NOMO-1 treated with DMSO at 0.1 percent for 48 hours (cell line): ENCODE measurements around the gene MYBBP1A.

Experiments
- DNase-seq: peaks from one replicate; lab custom pipeline; 2025; ENCODE audit not compliant: unreplicated experiment; lab: John Stamatoyannopoulos, UW

Gene MYBBP1A

DNA sequence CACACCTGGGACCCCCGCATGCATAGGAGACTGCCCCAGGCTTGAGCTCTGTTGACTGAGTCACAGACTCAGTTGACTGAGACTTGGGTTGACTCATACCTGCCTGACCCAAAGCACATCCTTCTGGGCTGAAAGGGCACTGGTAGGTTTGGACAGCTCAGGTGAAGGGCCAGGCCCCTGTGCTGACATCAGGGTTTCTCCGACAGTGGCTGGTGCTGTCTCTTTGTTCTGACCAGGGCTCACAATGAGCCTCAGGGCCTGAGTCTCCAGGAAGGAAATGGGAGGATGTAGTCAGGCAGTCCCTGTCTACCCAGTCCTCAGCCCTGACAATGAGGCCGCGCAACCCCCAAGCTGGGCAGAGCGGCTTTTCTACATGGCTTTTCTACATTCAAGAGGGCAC lies 50.0 kb downstream of the MYBBP1A start:
- DNase-seq, result no peak

DNA sequence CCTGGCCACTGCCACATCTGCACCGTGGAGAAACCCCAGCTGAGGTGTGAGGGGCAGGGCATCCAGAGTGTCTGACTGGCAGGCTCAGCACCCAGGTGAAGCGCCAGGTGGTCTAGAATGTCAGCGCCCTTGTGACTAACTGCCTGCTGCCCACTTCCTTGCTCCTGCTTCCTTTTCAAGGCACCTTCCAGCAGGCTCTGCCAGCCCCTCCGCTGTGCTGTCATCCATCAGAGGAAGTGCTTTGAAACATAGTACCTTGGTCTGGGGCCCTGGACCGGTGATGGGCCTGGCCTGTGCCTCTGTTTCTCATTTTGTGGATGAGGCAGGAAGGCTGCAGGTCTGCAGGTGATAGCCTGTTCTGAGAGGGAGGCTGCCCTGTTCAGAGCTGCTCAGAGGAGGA lies 51.0 kb downstream of the MYBBP1A start:
- no peak for DNase-seq

DNA sequence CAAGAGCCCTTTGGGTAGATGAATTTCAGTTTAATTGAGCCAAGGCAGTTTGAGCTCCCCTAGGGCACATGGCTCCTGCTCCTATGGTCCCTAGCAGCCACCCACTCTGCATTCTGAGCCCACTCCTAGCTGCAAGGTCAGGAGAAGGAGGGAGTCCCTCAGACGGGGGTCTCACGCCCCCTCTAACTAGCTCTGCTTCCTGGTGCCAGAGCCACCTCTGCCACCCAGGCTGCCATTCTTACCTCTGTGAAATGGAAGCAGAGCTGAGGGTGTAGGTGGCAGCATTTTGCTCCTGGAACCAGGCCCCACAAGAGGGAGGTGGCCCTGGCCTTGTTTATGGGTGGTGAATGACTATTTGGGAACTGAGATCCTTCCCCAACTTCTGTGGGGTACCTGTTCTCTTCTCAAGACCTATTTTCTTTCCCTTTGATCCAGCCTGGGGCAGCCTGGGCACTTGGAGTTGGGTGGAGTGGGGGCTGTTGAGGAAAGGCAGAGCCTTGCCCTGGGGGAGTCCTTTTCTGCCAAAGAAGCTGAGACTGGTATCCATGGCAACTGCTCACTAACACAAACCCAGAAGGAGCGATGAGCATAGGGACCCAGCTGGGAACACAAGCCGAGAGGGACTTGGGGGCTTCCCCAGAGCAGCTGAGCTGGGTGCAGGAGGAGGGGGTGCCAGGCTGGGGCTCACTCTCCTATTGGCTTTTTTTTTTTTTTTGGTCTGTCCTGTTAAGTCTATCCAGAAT lies 51.7 kb downstream of the MYBBP1A start:
- no peak for DNase-seq

DNA sequence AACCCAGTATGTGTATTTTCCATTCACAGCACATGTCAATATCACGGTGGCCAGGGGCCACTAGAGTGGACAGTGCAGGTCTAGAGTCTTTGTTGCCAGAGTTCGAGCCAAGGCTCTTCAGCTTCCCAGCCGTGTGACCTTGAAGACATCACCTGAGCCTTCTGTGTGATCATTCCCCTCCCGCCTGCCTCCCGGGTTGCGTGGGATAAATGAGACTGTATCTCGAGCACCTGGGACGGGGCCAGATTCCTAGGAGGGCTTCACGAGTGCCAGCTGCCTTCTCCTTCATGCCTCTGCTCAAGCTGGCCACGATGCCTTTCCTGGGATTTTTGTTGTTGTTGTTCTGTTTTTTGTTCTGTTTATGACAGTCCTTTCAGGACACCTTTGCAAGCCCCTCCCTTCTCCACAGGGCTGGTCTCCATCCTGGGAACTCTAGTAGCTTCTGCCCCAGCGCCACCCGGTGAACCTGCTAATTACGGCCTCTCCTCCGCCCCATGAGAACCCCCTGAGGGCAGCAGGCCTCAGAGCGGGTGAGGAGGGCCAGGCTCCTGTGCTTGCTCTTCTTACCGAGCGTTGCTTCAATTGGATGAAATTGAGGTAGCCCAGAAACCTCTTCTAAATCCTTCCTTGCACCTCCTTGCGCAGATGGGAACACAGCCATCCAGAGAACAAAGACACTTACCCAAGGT lies 52.6 kb downstream of the MYBBP1A start:
- no peak for DNase-seq

DNA sequence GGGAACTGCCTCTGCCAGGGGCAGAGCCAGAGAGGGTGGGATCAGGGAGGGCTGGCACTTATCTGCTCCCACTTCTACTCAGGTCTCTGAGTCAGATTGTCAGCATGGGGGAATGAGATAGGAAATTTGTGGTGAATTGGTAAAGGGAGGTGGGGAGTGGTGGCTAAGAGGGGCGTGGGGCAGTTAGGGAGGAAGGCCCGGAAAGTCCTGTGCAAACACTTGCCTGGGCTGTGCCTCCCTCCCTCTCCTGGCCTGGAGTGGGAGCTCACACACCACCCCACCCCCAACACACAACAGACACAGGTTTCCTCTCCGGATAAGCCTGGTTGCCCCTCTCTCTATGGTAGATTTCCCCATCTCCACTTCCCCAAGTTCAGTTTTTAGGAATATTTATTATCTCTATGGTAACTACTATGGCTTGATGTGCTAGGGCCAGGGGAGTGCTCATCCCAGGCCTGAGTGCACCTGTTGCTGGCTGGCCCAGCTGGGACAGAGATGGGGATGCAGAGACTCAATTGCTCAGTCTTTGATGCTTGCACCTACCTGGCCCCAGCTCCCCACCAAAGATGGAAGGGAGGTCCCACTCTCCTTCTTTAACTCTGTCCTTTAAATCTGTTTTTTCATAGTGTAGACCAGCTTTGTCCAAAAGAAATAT lies 53.8 kb downstream of the MYBBP1A start:
- DNase-seq, result no peak

DNA sequence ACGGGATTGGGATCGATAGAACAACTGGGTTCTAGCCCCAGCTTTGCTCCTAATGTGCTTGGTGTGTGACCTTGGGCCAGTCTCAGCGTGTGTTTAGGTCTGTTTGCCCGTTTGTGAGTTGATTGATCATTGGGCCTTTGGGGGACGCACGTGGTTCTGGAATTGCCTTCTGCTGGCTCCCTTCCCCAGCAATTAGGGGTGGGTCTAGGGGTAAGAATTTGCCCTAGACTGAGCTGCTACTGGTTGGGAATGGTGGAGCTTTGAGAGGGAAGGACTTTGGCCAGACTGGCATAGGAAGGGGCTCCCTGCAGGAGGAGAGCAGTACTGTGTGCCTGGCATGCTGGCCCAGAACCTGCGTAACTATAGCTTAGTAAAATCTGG lies 55.0 kb downstream of the MYBBP1A start:
- DNase-seq, result no peak

DNA sequence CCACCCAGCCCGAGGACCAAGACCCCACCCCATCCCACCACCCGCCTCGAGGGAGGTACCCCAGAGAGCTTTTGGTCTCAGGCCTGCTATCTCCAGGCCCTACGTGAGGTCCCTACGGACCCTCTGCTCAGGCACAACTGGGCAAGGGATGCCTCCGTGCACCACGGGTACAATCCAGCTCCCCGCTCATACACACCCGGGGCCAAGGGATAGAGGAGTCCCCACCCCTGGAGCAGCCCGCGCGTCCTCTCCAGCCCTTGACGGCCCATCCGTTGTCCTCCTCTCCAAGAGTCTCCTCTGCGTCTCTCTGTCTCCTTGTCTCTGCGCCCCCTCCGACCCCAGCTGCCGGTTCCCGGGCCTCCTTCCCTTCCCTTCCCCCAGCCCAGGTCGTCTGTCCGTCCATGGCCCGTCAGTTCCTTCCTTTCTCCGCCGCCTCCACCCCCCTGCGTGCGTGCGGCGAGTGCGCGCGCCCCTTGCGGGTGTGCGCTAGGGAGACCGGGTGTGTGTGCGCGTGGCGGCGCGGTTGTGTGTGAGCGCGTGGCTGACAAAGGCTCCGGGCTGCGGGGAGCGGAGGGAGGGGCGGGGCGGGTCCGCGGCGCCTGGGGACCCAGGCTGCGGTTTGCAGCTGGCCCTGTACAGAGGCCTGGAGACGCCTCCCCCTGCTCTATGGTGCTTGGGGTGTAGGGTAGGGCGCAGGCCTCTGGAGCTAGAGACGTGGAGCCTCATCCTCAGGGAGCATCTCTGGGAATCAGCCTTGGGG lies 55.6 kb downstream of the MYBBP1A start:
- DNase-seq, result peak; percentile 19

DNA sequence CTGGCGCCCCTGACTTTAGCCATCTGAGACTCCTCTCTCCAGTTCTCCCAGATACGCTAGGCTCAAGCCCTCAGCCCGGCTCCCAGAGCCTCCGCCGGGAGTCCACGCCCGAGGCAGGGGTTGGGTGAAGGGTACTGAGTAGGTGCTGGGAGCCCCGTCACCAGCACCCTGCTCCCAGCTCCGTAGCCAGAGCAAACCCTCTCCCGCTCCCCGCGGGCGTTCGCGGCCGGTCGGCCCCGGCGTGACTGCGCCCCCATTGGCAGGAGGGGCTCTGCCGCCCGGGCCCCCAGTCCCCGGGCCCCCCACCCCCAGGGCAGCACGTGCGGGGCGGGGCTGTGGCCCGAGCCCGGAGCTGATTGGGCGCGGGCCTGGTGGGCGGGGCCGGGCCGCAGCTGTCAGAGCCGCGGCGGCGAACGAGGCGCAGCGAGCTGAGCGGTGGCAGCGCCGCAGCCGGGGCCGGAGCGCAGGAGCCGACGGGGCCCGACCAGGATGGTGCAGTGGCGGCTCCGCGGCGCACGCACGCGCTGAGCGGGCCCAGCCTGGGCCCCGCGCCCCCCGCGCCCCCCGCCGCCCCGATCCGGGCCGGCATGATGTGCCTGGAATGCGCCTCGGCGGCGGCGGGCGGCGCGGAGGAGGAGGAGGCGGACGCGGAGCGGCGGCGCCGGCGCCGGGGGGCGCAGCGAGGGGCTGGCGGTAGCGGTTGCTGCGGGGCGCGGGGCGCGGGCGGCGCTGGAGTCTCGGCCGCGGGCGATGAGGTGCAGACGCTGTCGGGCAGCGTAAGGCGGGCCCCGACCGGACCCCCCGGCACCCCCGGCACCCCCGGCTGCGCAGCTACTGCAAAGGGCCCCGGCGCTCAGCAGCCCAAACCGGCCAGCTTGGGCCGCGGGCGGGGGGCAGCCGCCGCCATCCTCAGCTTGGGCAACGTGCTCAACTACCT lies 56.5 kb downstream of the MYBBP1A start, which contains the start of gene SPNS2:
Gene SPNS2, plus strand, starts transcription at position 421 of the 937 bp plus-strand sequence. Its CDS starts 167 bp downstream, at position 588.
- DNase-seq, result peak; percentile 49

DNA sequence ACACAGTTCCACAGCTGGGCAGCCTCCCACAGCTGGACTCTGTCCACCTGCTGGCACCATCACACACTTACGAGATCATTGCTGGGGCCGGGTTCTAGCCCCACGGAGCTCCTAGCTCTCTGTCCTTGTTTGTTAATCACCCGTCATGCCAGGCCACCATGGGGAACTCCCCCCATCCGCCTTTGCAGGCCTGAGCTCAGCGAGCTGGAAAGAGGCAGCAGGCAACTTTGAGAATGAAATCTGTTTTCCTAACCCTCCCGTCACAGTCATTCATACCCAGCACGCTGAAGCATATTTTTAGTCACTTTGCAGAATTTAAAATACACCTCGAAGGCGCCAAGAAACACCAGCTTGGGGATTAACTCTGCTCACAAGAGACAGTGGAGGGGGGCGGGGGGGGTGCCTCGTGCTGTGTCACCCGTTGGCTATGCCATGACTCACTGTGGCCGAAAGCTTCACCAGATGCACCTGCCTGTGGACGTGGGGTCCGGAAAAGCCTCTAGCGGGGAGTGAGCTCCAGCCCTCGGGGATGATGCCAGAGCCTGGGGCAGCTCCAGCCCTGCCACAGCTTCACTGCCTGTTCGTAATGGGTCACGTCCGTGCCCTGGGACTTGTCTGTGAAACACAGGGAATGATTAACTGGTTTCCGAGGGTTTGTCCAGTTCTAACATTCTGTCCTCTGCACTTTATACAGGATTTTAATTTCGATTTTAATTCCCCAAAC lies 57.9 kb downstream of the MYBBP1A start:
- DNase-seq, result no peak

DNA sequence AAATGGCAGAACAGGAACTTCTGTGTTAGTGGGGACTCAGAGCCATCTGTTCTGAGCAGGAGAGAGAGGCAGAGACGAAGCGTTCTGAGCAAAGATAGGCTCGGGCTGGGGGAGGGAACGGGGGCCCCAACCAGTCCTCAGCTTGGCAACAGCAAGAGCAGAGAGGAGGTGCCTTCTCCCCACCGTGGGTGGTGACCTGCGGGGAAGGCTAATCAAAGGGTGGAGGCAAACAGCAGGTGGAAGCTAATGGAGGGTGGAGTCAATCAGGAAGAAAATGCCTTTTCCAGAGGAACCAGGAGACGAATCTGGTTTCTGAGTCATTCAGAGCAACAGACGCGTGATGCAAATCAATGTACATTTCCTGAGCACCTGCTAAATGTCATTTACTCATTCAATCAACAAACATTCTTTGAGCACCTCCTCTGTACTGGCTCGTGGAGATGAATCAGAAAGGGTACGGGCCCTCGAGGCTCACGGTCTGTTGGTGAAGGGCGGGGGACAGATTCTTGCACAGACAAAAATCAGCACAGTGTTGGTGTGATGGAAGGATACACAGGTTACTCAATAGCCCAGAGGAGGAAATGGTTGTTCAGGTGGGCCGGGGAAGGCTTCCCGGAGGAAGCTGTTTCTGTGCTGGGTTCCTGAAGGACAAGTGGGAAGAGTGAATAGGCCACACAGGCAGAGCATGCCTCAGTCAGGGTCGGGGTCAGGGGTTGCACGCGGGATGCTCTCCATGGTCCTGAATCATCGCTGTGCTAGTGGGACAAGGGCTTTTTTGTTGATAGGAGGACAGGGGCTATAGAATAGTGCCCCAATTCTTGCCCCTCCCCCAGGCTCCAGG lies 62.2 kb downstream of the MYBBP1A start:
- DNase-seq, result peak; percentile 14

DNA sequence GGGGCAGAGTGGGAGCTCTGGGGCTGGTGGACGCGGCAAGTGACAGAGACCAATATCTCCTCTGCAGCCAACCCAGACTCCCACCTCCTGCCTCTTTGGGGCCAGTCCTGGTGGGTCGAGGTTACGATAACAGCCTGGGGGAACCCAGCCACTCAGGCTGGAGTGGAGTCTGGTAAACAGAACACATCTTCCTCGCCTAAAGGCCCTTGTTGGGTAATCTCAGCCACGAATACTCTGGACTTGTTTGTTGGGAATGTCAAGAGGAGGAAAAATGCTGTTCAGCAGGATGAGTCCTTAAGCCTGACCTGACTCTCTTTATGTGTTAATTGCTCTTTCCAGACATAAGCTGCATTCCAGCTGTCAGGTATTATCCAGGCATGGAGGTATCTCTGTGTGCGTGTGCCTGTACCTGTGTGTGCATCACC lies 64.5 kb downstream of the MYBBP1A start:
- no peak for DNase-seq

DNA sequence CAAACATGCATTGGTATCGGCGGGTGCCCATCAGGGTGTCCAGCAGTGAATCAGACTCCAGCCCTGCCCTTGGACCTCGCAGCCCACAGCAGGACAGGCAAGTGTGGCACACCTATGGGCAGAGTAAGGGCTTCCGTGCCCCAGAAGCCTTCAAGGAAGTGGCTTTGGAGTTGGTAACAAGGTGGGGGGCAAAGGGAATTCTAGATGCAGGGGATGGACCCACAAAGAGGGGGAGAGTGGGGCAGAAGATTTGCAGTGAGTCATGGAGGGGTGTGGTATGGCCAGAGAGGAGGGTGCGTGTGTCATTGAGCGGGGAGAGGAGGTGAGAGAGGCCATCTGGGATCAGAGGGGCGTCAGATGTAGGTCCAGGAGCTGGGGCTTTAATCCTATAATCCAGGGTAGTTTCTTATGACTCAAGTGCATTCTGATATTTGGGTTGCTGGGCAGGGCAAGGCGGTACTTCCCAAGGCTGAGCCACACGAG lies 65.0 kb downstream of the MYBBP1A start:
- DNase-seq, result no peak

DNA sequence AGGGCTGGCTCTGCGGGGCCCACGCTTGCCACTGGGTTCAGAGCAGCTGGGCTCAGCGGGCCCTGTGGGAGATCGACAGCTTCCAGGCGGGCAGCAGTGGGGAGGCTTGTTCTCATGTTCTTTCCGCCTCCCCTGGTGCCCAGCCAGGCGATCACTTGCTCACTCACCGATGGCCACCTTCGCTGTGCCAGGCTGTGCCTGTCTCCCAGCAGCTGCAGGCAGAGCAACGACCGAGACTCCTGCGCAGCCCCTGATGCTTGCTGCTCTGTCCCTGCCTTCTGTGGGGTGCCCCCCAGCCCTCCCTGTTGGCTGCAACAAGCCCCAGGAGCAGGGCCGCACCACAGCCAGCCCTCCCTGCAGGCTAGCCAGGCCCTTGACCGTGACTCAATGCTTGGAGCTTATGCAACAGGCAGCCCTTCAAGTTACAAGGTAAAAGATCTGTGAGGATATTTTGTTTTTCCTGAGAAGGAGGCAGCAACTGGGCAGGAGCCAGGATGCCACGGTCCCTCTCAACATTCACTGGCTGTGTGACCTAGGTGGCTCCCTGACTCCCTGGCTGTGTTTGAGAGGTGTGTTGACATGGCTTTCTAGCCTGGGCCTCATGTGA lies 66.1 kb downstream of the MYBBP1A start:
- no peak for DNase-seq
